DND-41 (cell line): ENCODE measurements around the gene MYCBP.

ENCODE experiments used
- ATAC-seq: fragments of 200-7000 bp; cut with Tn5 transposase; 3 replicates; pipeline ENCODE4 v1.9.1; 2021; ENCODE audit warnings: low read depth; ENCODE audit not compliant: insufficient read depth
- DNase-seq: peaks from one replicate; pipeline ENCODE4 v3.0.0-alpha.2; 2020
- H2AFZ ChIP-seq: 2 replicates; pipeline ENCODE4 v1.6.0; 2012; ENCODE audit warnings: low read depth, low read length
- H3K27ac ChIP-seq: 2 replicates; pipeline ENCODE4 v1.5.1; 2012; ENCODE audit warnings: low read length, inconsistent platforms
- H3K27me3 ChIP-seq: fragments of 200-600 bp; sonication (generic); 2 replicates; pipeline ENCODE4 v1.6.0; 2012; ENCODE audit warnings: low read length, mild to moderate bottlenecking, inconsistent platforms; ENCODE audit not compliant: insufficient read depth, poor library complexity
- H3K36me3 ChIP-seq: 2 replicates; pipeline ENCODE4 v1.5.1; 2012; ENCODE audit warnings: low read length, inconsistent platforms; ENCODE audit not compliant: insufficient read depth
- H3K4me1 ChIP-seq: 2 replicates; pipeline ENCODE4 v1.5.1; 2012; ENCODE audit warnings: mild to moderate bottlenecking, low read length; ENCODE audit not compliant: insufficient read depth
- H3K4me2 ChIP-seq: 2 replicates; pipeline ENCODE4 v1.6.0; 2012; ENCODE audit warnings: mild to moderate bottlenecking, moderate library complexity, low read length, inconsistent platforms; ENCODE audit not compliant: insufficient read depth
- H3K4me3 ChIP-seq, 2 experiments: fragments of 200-600 bp in 1 of 2; shearing (Covaris generic) in 1 of 2; 2 replicates each; pipeline ENCODE4 v1.5.1; 2012 to 2016; ENCODE audit warnings: inconsistent platforms in 2 of 2, low read length in 2 of 2, mild to moderate bottlenecking in 2 of 2, low read depth in 1 of 2, moderate library complexity in 1 of 2
- H3K79me2 ChIP-seq: 2 replicates; pipeline ENCODE4 v1.6.0; 2012; ENCODE audit warnings: low read length, inconsistent platforms; ENCODE audit not compliant: insufficient read depth
- H3K9ac ChIP-seq: 2 replicates; pipeline ENCODE4 v1.6.0; 2012; ENCODE audit warnings: low read depth, mild to moderate bottlenecking, inconsistent platforms, low read length, moderate library complexity
- H3K9me3 ChIP-seq: 2 replicates; pipeline ENCODE4 v1.5.1; 2012; ENCODE audit warnings: low read length, moderate library complexity, mild to moderate bottlenecking, inconsistent platforms; ENCODE audit not compliant: insufficient read depth, severe bottlenecking
- H4K20me1 ChIP-seq: 2 replicates; pipeline ENCODE4 v1.6.0; 2012; ENCODE audit warnings: low read length; ENCODE audit not compliant: insufficient read depth
- CTCF ChIP-seq: IDR thresholded peaks from 2 replicates; pipeline ENCODE4 v1.5.1; 2012; ENCODE audit warnings: borderline replicate concordance, low read length, moderate library complexity, mild to moderate bottlenecking; ENCODE audit not compliant: poor library complexity, severe bottlenecking; ENCODE audit errors: extremely low read depth
- EZH2 ChIP-seq: IDR thresholded peaks from 3 replicates; pipeline ENCODE4 v1.6.1; 2012; ENCODE audit warnings: borderline replicate concordance, low read depth, mild to moderate bottlenecking, moderate library complexity, low read length, inconsistent platforms; ENCODE audit not compliant: severe bottlenecking

MYCBP gene

GRCh38 chr1:38814984-38815464, 58.1 kb downstream of the MYCBP start:
- Histone ChIP-seq H3K27ac (no peak overlapping the region), H4K20me1 (no peaks in the 10 kb centered on the region), H3K79me2 (no peaks in the 10 kb centered on the region), H3K36me3 (no peaks in the 10 kb centered on the region), H2AFZ (no peak overlapping the region), H3K27me3 (peaks cover 2% of the 10 kb centered on the region), H3K9me3 (no peaks in the 10 kb centered on the region), H3K4me3 (no peak overlapping the region), H3K4me1 (no peaks in the 10 kb centered on the region), H3K9ac (no peak overlapping the region), H3K4me2 (no peak overlapping the region)
- ATAC-seq (no peak), DNase-seq (no peak)
- TF ChIP-seq EZH2 (no peak), CTCF (no peak)

GRCh38 chr1:38814444-38814983, 58.6 kb downstream of the MYCBP start:
- no peaks in the 10 kb centered on the region for H3K4me1 ChIP-seq
- no peak overlapping the region for H3K4me3 ChIP-seq
- H3K27ac ChIP-seq, result no peak overlapping the region
- no peaks in the 10 kb centered on the region for H3K79me2 ChIP-seq
- no peak overlapping the region for H3K4me2 ChIP-seq
- ATAC-seq (no peak), DNase-seq (no peak)
- no peak overlapping the region for H3K9ac ChIP-seq
- no peaks in the 10 kb centered on the region for H3K36me3 ChIP-seq
- TF ChIP-seq EZH2 (no peak), CTCF (no peak)
- H4K20me1 ChIP-seq, result no peaks in the 10 kb centered on the region
- no peak overlapping the region for H2AFZ ChIP-seq
- H3K27me3 ChIP-seq, result peaks cover 3% of the 10 kb centered on the region
- H3K9me3 ChIP-seq, result no peaks in the 10 kb centered on the region

GRCh38 chr1:38812981-38813380, 60.2 kb downstream of the MYCBP start:
- Histone ChIP-seq H3K27ac (no peak overlapping the region), H3K9ac (no peak overlapping the region), H3K4me2 (no peak overlapping the region), H3K9me3 (no peaks in the 10 kb centered on the region), H3K79me2 (no peaks in the 10 kb centered on the region), H3K4me1 (no peaks in the 10 kb centered on the region), H3K27me3 (peaks cover 3% of the 10 kb centered on the region), H2AFZ (no peak overlapping the region), H4K20me1 (no peaks in the 10 kb centered on the region), H3K36me3 (no peaks in the 10 kb centered on the region), H3K4me3 (no peak overlapping the region)
- no peak for ATAC-seq
- no peak for DNase-seq
- TF ChIP-seq EZH2 (no peak), CTCF (no peak)
